IMR-90 (cell line): ENCODE results near the gene ATP5MC3. TPM values are rescaled to one million over a fixed set of nuclear protein-coding genes. Genes with fewer than 3 reads are reported as not detected.
A peak's percentile ranks its signal among the peaks of the same experiment; 100 is the strongest.

Experiments
- ATAC-seq: fragments of 200-7000 bp; cut with Tn5 transposase; 2 replicates; pipeline ENCODE4 v1.9.1; 2020; ENCODE audit warnings: low read depth, mild to moderate bottlenecking, moderate library complexity
- BruUV-seq: library from RNA; stranded (reverse); fragments of 400-500 nt; replicated peaks from 2 replicates; lab custom pipeline; 2021; lab: Mats Ljungman, UMichigan
- CTCF ChIA-PET: fragments of 300-600 bp; formaldehyde crosslinking; extraction: SDS; loops from one replicate; lab custom pipeline; 2021; ENCODE audit warnings: antibody characterized with exemption; lab: Yijun Ruan, JAX
- POLR2A ChIA-PET: fragments of 300-600 bp; sonication (Branson Sonifier 250); formaldehyde crosslinking; loops from one replicate; lab custom pipeline; 2022; ENCODE audit warnings: antibody characterized with exemption; ENCODE audit not compliant: unreplicated experiment; lab: Charles Lee
- DNase-seq: peaks from one replicate; pipeline ENCODE4 v3.0.0; 2013
- H2AFZ ChIP-seq: replicated peaks from 2 replicates; pipeline ENCODE3; 2013; ENCODE audit warnings: low read length, mild to moderate bottlenecking; ENCODE audit not compliant: poor library complexity
- H2AK5ac ChIP-seq: 2 replicates; pipeline ENCODE4 v1.6.1; 2013; ENCODE audit warnings: low read depth, low read length, inconsistent platforms
- H2AK9ac ChIP-seq: replicated peaks from 2 replicates; pipeline ENCODE3; 2013; ENCODE audit warnings: mild to moderate bottlenecking, low read depth, low read length, moderate library complexity; ENCODE audit not compliant: poor library complexity
- H2BK120ac ChIP-seq: 2 replicates; pipeline ENCODE4 v1.6.1; 2013; ENCODE audit warnings: low read depth, low read length, inconsistent platforms
- H2BK15ac ChIP-seq: 3 replicates; pipeline ENCODE4 v1.6.1; 2013; ENCODE audit warnings: low read depth, low read length, inconsistent platforms
- H2BK20ac ChIP-seq: 2 replicates; pipeline ENCODE4 v1.6.1; 2013; ENCODE audit warnings: low read depth, mild to moderate bottlenecking, inconsistent platforms, low read length, moderate library complexity
- H2BK5ac ChIP-seq: 2 replicates; pipeline ENCODE4 v1.6.1; 2013; ENCODE audit warnings: mild to moderate bottlenecking, low read depth, low read length, inconsistent platforms; ENCODE audit not compliant: poor library complexity, severe bottlenecking
- H3K14ac ChIP-seq: replicated peaks from 2 replicates; pipeline ENCODE4 v1.6.1; 2013; ENCODE audit warnings: low read depth, low read length, inconsistent platforms
- H3K18ac ChIP-seq: 2 replicates; pipeline ENCODE4 v1.6.1; 2013; ENCODE audit warnings: low read depth, low read length, control low read depth
- H3K23ac ChIP-seq: 2 replicates; pipeline ENCODE4 v1.6.1; 2013; ENCODE audit warnings: low read depth, low read length, inconsistent platforms
- H3K27ac ChIP-seq: 2 replicates; pipeline ENCODE4 v1.5.1; 2013; ENCODE audit warnings: mild to moderate bottlenecking, control low read depth, low read length; ENCODE audit not compliant: insufficient read depth
- H3K27me3 ChIP-seq: 2 replicates; pipeline ENCODE4 v1.6.1; 2013; ENCODE audit warnings: low read length; ENCODE audit not compliant: control insufficient read depth, insufficient read depth
- H3K36me3 ChIP-seq: 2 replicates; pipeline ENCODE4 v1.6.1; 2013; ENCODE audit warnings: low read length, mixed read lengths; ENCODE audit not compliant: control insufficient read depth, insufficient read depth
- H3K4ac ChIP-seq: 2 replicates; pipeline ENCODE4 v1.6.1; 2013; ENCODE audit warnings: low read depth, low read length, inconsistent platforms
- H3K4me1 ChIP-seq: 2 replicates; pipeline ENCODE4 v1.6.1; 2013; ENCODE audit warnings: low read length, mixed read lengths; ENCODE audit not compliant: control insufficient read depth, insufficient read depth
- H3K4me2 ChIP-seq: 2 replicates; pipeline ENCODE4 v1.6.1; 2013; ENCODE audit warnings: low read depth, mild to moderate bottlenecking, control low read depth, low read length, moderate library complexity
- H3K4me3 ChIP-seq: 2 replicates; pipeline ENCODE4 v1.5.1; 2013; ENCODE audit warnings: low read depth, mild to moderate bottlenecking, control low read depth, low read length, moderate library complexity; ENCODE audit not compliant: insufficient read depth
- H3K56ac ChIP-seq: 2 replicates; pipeline ENCODE4 v1.6.1; 2013; ENCODE audit warnings: low read length, inconsistent platforms; ENCODE audit not compliant: insufficient read depth; ENCODE audit errors: extremely low read depth
- H3K79me1 ChIP-seq, 2 experiments: 2 replicates each; pipeline ENCODE4 v1.6.1; 2013; ENCODE audit warnings: low read length in 2 of 2, inconsistent platforms in 1 of 2, low read depth in 1 of 2
- H3K9ac ChIP-seq: 2 replicates; pipeline ENCODE4 v1.6.1; 2013; ENCODE audit warnings: low read depth, low read length, control low read depth
- H3K9me1 ChIP-seq: 2 replicates; pipeline ENCODE4 v1.6.1; 2013; ENCODE audit warnings: low read length, inconsistent platforms; ENCODE audit not compliant: insufficient read depth
- H3K9me3 ChIP-seq: 2 replicates; pipeline ENCODE4 v1.6.1; 2013; ENCODE audit warnings: low read length; ENCODE audit not compliant: control insufficient read depth, insufficient read depth
- H4K20me1 ChIP-seq: 2 replicates; pipeline ENCODE4 v1.6.1; 2013; ENCODE audit warnings: low read length, inconsistent platforms; ENCODE audit not compliant: insufficient read depth
- H4K5ac ChIP-seq: 2 replicates; pipeline ENCODE4 v1.6.1; 2013; ENCODE audit warnings: mild to moderate bottlenecking, low read depth, low read length, control low read depth
- H4K8ac ChIP-seq, 2 experiments: 2 replicates each; pipeline ENCODE4 v1.6.1; 2013; ENCODE audit warnings: low read depth in 2 of 2, low read length in 2 of 2, control low read depth in 1 of 2, inconsistent platforms in 1 of 2
- H4K91ac ChIP-seq: 2 replicates; pipeline ENCODE4 v1.6.1; 2013; ENCODE audit warnings: low read depth, low read length, inconsistent platforms; ENCODE audit not compliant: insufficient read depth
- CTCF ChIP-seq: conservative IDR thresholded peaks from 2 replicates; pipeline ENCODE4 v1.5.1; 2012; ENCODE audit warnings: mild to moderate bottlenecking, low read depth, low read length, improper control_type of control experiment
- MAZ ChIP-seq: IDR thresholded peaks from 2 replicates; pipeline ENCODE4 v1.6.1; 2012; ENCODE audit warnings: low read depth, mild to moderate bottlenecking, low read length, improper control_type of control experiment, moderate library complexity, borderline replicate concordance
- RAD21 ChIP-seq: IDR thresholded peaks from 2 replicates; pipeline ENCODE4 v1.6.1; 2012; ENCODE audit warnings: low read length, improper control_type of control experiment
- RCOR1 ChIP-seq: IDR thresholded peaks from 2 replicates; pipeline ENCODE4 v1.6.1; 2012; ENCODE audit warnings: mild to moderate bottlenecking, low read length, improper control_type of control experiment; ENCODE audit not compliant: insufficient replicate concordance
- RFX5 ChIP-seq: IDR thresholded peaks from 2 replicates; pipeline ENCODE4 v1.8.0; 2012; ENCODE audit warnings: low read depth, mild to moderate bottlenecking, low read length, moderate library complexity
- WGBS, 2 experiments: methylation state at CpG; one replicate each; pipeline versions ENCODE4 v1.1.5 to v1.1.7; 2013; ENCODE audit warnings: missing lambda C conversion rate in 2 of 2; ENCODE audit not compliant: insufficient read length in 1 of 2; ENCODE audit errors: extremely low coverage in 2 of 2; 5-methylcytosine and 5-hydroxymethylcytosine counted together
- dilution Hi-C: fragments of 300-500 bp; cut with HindIII; formaldehyde crosslinking; loops from one replicate; pipeline ENCODE4 v1.14.3; 2018; ENCODE audit warnings: low sequenced_read_pairs; ENCODE audit not compliant: unreplicated experiment
- in situ Hi-C: fragments of 300-500 bp; cut with MboI; formaldehyde crosslinking; loops from 3 replicates; pipeline ENCODE4 v1.14.3; 2019; ENCODE audit warnings: low sequenced_read_pairs, inconsistent platforms, mixed read lengths
- intact Hi-C: fragments of 100-400 bp; cut with micrococcal nuclease; formaldehyde crosslinking; loops from 2 replicates; pipeline ENCODE4 v1.10.0; 2022
- polyA plus RNA-seq, 3 experiments: library from polyadenylated mRNA; depleted of rRNA; stranded (reverse); fragments of >200 nt; gene quantifications; 2 replicates each; pipeline ENCODE4 v1.2.3, GENCODE V29; 2012; ENCODE audit warnings: low replicate concordance in 1 of 3
- total RNA-seq: library from RNA; depleted of rRNA; stranded (reverse); fragments of >200 nt; gene quantifications from 2 replicates; pipeline ENCODE4 v1.2.3, GENCODE V29; 2012

The ATP5MC3 gene
- total and polyA plus RNA-seq, 2 of the 4 experiments (the other 2 are of a cell fraction): 167 to 365 TPM

- Histone ChIP-seq H3K9me3 (no peaks in the 10 kb centered on the region), H3K9me1 (no peaks in the 10 kb centered on the region), H3K14ac (no peak overlapping the region), H3K36me3 (no peaks in the 10 kb centered on the region), H2BK20ac (no peak overlapping the region), H4K5ac (no peak overlapping the region), H3K27me3 (no peaks in the 10 kb centered on the region), H2BK120ac (no peak overlapping the region), H4K20me1 (no peaks in the 10 kb centered on the region), H3K4me1 (no peaks in the 10 kb centered on the region), H2AFZ (no peak overlapping the region), H2BK15ac (no peak overlapping the region), H3K18ac (no peak overlapping the region), H3K79me1 (no peaks in the 10 kb centered on the region), H3K4me3 (no peak overlapping the region), H3K23ac (no peak overlapping the region), H3K4me2 (no peak overlapping the region), H2AK5ac (no peak overlapping the region), H3K4ac (no peak overlapping the region), H2BK5ac (no peak overlapping the region), H4K8ac (no peak overlapping the region), H3K27ac (no peak overlapping the region), H3K56ac (no peak overlapping the region), H4K91ac (no peak overlapping the region), H2AK9ac (no peak overlapping the region), H3K9ac (no peak overlapping the region)
- no TSS peak for BruUV-seq
- intact Hi-C loops (no loop called here), in situ Hi-C loops (no loop called here), dilution Hi-C loops (no loop called here)
- no CpG with 5 or more reads among the region's 1 CpG for WGBS, 2 experiments
- POLR2A ChIA-PET: no interaction called here
- CTCF ChIA-PET: interaction anchor here (1.9 kb wide), 1 partner anchor 16 kb away, joined by 7 read pairs; no protein-coding TSS in a partner anchor
- DNase-seq (peak; percentile 11), ATAC-seq (peak; percentile 61)
- peak; percentile 21; the same call in 1 of the 2 replicates for TF ChIP-seq CTCF
- TF ChIP-seq RCOR1: no peak
- TF ChIP-seq RAD21: peak; percentile 32
- TF ChIP-seq RFX5: no peak
- no peak for TF ChIP-seq MAZ
Measured at GRCh38 chr2:175187378-175187777, 5.9 kb upstream of the ATP5MC3 start.
